Measurements from ENCODE around the gene PRDM16.

The PRDM16 gene

DNA sequence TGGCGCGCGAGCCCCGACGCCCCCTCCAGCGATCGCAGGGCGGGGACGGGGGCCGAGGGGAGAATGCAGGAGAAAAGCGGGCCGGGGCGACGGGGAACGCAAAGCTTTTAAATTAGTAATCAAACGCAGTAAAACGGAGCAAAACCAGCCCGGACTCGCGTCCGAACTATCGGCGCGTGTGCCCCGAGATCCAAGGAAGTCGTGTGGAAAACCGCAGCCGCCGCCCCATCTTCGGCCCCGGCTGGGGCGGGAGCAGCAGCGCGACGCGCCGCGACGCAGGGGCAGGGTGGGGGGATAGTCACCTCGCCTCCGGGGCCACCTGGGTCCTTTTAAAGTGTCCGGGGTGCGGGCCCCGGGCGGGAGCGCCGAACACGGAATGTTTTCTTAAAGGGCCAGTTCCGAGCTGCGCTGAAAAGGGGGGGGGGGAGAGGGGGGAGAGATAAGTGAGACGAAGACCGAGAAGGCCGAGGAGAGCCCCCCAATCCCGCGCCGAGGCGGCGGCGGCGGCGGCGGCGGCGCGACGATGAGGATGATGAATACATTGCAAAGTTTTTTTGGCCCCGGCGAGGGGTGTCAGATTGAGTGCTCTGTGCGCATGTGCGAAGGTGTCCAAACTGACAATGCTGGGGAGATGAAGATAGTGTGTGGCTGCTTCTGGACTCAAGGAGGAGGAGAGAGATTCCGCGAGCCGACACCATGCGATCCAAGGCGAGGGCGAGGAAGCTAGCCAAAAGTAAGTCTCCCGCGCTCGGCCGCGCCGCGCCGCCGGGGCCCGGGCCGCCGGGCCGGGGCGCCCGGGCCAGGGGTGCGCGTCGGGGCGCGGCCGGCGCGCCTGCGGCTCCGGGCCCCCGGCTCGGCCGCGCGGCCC, at the start of gene PRDM16:
PRDM16 (plus strand) TSS at position 640 of the 868 bp plus-strand sequence; CDS start at position 697, 57 bp downstream.
- no peak for DNase-seq (ENCODE audit: low read depth)

DNA sequence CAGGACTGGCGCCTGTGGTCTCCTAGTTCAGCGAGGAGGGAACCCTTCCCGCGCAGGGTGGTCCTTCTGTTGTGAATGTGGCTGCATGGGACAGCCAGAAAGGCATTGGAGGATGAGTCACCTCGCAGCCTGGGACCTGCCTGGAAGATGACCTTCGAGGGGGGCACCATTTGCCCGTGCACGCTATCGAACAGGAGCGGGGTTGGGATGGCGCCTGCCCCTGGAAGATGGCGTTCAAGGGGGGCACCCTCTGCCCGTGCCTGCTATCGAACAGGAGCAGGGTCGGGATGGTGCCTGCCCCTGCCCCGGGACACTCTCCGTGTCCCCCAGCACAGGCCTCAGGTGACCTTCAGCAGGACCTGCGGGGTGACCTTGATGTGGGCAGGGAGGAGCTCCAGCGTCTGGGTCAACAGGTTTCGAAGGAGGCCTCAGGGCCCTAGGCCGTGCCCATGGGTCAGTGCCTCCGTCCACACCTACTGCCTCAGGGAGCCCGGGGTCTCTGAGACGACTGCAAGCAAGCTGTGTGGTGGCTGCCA, 49.4 kb upstream of the PRDM16 start:
- no peak for DNase-seq (ENCODE audit: low read depth)

DNA sequence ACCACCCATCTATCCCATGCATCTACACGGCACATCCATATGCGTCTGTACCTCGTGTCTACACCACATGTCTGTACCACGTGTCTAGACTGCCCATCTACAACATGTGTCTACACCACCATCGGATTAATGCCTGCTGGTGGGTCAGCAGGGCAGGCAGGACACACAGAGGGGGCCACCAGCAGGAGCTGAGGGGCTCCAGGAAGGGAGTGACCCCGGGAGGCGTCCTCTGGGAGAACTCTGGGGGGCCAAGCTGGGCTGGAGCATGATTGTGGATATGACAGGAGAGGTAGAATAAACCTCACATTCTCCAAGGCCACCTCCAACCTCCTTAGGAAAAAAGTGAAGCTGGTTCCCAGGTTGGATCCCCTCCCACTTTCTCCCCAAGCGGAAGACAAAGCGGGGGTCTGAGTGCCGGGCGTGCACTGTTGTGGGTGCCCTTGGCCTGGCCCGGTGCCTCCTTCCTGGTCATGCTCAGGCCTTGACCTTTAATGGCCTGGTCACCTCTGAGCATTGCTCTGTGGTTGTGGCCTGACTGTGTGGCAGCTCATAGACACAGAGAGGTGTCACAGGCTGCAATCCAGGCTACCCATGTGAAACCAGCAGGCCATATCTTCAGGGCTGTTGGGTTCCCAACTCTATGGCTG, 48.6 kb upstream of the PRDM16 start:
- DNase-seq (ENCODE audit: low read depth) = no peak

DNA sequence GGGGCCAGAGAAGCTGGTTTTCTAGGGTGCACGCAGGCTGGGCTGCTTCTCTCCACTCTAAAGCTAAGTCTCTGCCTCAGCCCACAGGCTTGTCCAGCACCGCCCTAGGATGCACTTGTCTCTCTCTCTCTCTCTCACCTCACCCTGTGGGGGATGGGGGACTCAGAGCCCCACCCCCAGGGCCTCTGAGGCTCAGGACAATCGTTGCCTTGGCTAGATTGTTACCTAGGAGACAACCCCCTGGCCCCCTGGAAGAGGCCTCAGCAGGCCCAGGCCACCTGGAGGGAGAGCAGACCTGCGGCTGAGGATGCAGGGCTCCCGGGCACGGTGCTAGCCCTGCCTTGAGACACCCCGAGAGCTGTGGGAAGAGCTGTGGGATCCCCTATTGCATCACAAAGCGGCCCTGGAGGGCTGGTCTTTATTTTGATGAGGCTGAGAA, 47.8 kb upstream of the PRDM16 start, which contains the start of gene ACTRT2:
ACTRT2 (plus strand) TSS at position 235 of the 439 bp plus-strand sequence. CDS start 220 bp downstream, outside the sequence.
- DNase-seq (ENCODE audit: low read depth) = no peak

DNA sequence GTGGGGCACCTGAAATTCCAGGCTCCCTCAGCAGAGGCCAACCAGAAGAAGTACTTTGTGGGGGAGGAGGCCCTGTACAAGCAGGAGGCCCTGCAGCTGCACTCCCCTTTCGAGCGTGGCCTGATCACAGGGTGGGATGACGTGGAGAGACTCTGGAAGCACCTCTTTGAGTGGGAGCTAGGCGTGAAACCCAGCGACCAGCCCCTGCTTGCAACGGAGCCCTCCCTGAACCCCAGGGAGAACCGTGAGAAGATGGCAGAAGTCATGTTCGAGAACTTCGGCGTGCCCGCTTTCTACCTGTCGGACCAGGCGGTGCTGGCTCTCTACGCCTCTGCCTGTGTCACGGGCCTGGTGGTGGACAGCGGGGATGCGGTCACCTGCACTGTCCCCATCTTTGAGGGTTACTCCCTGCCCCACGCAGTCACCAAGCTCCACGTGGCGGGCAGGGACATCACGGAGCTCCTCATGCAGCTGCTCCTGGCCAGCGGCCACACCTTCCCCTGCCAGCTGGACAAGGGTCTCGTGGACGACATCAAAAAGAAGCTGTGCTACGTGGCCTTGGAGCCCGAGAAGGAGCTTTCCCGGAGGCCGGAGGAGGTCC, 47.1 kb upstream of the PRDM16 start:
- DNase-seq (ENCODE audit: low read depth) = no peak

DNA sequence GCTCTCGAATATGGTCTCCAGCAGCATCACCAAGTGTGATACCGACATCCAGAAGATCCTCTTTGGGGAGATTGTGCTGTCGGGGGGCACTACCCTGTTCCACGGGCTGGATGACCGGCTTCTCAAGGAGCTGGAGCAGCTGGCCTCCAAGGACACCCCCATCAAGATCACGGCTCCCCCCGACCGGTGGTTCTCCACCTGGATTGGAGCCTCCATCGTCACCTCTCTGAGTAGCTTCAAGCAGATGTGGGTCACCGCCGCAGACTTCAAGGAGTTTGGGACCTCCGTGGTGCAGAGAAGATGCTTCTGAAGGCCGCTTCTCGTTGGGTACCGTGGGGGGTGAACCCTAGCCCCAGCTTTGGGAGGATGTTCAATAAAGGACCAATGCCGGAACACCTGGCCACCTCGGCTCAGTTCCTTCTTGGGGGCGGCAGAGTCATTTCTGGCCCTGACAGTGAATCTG, 46.5 kb upstream of the PRDM16 start:
- DNase-seq (ENCODE audit: low read depth) = no peak

DNA sequence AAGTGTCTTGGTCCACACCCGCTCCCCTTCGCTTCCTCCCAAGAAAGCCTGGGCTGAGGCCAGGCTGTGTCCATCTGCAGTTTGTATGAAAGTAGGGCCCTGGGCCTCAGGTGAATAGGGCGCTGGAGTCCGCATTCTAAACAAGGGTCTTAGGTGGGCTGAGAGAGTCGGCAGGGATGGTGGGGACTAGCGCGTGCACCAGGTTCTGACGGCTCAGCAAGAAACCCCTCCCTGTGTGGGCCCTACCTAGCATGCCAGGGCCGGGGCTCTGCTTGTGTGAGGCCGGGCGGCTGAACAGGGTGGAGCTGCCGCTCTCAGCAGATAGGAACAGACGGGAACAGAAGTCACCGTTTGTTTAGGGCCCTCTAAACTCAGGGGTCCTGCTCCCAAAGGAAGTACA, 46.0 kb upstream of the PRDM16 start:
- DNase-seq (ENCODE audit: low read depth) = no peak

DNA sequence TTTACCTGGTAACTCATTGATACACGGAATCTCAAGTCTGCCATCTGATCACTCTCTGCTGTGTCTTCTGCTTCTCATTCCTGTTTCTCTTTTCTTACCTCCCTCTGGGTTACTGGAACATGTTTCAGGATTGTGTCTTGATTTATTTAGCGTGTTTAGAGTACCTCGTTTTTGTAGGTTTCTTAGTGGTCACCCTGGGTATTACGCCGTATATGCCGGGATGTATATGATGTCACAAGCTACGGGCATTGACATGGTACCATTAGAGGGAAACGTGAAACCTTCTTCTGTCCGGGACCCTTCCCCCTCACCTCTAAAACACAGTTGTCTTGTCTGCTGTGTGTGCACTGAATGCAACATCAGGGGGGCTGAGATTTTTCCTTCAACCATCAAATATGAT, 45.0 kb upstream of the PRDM16 start:
- DNase-seq (ENCODE audit: low read depth) = no peak

DNA sequence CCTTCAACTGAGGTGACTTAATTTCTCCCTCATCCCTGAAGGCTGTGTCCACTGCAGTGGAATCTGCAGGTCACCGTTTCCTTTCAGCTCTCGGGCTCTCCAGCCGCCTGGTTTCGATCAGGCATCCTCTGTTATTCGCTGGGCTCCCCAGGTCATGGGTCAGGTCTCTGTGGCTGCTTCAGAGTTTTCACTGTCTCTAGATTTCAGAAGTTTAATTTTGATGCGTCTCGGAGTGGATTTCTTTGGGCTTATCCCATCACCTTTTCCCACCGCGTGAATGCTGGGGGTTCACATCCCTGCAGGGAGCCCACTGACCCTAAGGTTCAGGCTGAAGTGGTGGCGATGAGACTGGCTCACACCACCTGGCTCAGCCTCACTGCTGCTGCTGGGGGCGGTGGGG, 44.4 kb upstream of the PRDM16 start:
- no peak for DNase-seq (ENCODE audit: low read depth)

DNA sequence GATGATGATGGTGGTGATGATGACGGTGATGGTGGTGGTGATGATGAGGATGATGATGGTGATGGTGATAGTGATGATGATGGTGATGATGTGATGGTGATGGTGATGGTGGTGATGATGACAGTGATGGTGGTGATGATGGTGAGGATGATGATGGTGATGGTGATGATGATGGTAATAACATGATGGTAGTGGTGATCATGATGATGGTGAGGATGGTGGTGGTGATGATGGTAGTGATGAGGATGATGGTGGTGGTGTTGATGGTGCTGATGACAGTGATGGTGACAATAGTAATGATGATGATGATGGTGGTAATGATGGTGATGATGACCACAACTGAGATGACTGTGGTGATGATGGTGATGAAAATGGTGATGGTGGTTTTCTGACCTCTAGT, 42.9 kb upstream of the PRDM16 start:
- DNase-seq (ENCODE audit: low read depth) = no peak

DNA sequence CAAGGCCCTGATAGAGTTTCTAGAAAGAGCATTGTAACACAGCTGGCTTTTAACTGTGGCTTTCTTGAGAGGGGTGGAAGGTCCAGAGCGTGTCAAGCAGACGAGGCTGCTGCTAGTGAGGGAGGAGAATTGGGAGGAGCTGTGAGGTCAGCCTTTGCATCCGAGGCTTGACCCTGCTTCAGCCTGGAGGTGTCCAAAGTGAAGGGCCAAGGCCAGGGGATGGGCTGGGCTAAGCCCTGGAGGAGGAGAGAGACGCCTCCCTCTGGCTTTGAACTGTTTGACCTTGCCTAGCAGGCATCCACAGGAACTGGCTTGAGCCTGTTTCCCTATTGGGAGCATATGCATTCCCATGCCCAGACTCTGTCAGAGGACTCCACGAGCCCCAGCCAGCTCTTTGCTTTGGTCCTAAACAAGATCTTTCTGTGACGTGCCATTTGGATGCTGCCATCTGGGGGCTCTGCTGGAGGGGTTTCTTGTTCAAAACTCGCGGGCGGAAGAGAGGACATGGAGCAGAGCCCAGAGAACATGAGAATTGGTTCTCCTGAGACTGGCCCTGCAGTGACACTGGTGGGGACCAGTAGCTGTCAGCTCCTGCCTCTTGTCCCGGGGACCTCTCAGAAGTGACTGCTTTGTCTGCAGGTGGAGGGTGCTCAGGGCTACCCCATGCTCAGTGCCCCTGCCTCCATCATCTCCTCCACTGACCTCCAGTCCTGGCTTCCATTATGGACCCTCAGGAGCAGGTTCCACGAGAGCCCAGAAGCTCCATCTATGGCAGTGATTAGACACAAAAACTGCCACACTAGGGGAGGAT, 42.2 kb upstream of the PRDM16 start:
- no peak for DNase-seq (ENCODE audit: low read depth)

DNA sequence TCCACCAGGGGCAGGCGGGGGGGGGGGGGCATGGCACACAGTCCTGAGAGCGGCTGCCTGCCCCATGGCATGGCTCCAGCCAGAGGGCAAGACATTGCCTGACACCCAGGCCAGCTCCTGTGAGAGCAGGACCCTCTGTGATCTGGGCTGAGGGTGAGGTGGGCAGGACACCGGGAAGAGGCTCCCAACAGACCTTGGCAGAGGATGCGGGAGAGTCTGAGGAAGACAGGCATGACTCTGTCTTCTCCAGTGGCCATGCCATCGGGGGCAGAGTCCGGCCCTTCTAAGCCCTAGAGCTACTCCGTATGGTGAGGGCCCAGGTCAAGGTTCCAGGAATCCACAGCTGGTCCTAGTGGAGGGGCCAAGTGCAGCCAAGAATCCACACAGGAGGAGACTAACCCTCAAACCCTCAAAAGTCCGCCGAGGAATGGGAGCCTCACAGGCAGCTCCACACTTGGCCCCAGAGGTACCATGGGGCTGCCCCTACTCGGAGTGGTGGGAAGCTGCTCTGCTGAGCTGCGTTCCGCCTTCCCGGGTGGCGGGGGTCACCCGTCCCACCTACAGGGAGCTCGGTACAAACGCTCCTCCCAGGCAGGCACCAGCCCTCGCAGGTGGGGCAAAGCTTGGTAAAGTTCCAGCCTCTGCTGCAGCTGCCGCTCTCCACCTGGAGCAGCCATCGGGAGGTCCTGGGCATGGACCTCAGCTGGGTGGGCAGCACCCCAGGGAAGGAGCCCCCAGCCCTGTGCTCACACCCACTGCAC, 41.2 kb upstream of the PRDM16 start:
- DNase-seq (ENCODE audit: low read depth) = no peak

DNA sequence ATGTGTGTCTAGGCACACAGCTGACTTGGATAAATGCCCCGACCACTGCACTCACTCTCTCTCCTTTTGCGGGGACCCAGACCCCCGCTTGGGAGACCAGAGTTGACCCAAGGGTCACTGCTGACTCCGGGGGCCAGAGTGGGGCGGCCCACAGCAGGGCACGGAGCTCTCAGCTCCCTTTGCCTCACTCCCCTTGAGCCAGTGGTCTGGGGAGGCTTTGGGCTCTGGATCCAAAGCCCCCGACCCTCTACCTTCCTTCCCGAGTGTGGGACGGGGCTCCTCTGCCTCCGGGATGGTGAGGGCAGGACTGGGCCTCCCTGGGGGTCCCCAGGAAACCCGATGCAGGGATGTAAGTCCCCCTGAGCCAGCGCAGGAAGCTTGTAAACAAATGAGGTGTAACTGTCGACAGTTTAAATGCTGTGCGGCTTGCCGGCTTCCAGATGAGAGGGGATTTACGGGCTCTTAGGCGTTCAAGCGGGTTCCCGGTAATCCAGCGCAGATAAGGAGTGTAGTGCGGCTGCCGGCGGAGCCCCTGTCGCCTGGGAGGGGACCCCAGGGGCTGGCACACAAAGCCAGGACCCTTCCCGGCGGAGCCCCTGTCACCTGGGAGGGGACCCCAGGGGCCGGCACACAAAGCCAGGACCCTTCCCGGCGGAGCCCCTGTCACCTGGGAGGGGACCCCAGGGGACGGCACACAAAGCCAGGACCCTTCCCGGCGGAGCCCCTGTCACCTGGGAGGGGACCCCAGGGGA, 40.3 kb upstream of the PRDM16 start:
- DNase-seq (ENCODE audit: low read depth) = no peak

DNA sequence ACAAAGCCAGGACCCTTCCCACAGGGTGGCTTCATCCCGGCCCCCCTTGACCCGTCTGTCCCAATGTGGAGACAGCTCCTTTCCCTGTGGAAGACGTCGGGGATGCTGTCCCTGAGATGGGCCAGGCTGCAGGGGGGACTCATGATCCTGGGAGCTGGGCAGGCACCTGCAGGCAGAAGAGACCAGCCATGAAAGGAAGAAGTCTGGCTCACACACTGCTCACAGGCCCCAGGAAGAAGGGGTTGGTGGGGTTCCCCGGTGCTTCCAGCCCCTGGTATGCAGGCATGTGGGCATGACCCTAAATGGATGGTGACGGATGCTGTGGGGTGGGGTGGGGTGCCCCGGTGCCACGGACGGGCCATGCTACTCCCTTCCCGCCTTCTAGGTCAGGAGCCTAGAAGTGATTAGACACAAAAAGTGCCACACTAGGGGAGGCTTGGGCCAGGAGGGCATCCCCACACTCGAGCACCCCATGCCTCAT, 39.5 kb upstream of the PRDM16 start:
- no peak for DNase-seq (ENCODE audit: low read depth)

DNA sequence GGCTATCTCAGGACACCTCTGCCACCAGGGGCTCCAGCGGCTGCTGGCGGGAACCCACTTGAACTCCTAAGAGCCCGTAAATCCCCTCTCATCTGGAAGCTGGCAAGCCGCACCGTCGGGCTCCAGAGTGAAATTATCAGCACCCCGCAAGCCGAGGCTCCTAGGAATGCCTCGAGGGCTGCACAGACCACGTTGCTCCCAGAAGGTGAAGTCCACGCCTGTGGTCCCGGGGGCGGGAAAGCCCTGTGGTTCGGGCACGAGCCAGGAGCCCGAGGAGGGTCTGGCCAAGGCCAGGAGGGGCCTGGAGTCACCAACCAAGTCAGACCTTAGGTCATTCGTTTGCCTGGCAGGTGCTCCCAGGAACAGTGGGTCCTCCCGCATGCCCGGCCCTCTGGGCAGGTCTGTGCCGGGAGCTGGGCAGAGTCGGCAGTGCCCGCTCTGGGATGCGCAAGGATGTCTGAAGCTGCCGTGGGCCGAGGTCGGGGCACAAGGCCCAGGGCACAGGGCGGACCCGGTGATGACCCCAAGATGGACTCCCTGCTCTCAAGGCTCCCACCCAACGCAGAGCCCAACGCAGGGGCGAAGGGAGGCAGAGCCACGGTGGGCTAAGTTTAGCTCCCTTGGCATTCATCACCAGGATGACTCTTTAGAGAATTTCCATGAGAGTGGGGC, 38.9 kb upstream of the PRDM16 start:
- no peak for DNase-seq (ENCODE audit: low read depth)

DNA sequence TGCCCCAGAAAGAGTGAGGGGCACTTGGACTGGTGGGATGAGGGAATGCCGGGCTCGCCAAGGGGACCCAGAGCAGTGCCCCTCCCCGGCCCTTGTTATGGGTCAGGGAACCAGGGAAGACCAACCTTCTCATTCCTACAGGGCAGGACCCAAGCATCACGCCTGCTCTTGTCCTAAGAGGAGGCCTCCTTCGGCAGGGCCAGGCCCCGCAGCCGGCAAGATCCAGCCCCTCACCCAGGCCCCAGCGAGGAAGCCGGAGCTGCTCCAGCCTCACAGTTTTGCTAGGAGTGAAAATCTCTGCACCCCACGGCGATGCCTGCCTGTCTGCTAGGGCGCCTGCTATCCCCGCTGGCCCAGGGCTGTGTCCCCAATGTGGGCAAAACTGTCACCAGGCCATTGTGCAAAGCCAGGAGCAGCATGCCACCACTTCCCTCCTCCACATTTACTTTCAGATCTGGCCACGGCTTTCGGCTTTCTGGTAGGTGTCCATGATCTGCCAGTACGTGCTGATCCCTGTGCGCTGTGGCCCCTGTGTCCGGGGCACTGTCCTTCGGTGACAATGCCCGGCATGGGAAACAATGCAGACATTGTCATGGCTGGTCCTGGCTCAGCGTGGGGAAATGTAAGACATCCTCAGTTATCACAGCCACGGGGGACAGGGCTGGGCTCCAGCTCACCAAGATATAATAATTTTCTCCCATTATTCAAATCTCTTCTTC, 38.2 kb upstream of the PRDM16 start:
- DNase-seq (ENCODE audit: low read depth) = no peak

DNA sequence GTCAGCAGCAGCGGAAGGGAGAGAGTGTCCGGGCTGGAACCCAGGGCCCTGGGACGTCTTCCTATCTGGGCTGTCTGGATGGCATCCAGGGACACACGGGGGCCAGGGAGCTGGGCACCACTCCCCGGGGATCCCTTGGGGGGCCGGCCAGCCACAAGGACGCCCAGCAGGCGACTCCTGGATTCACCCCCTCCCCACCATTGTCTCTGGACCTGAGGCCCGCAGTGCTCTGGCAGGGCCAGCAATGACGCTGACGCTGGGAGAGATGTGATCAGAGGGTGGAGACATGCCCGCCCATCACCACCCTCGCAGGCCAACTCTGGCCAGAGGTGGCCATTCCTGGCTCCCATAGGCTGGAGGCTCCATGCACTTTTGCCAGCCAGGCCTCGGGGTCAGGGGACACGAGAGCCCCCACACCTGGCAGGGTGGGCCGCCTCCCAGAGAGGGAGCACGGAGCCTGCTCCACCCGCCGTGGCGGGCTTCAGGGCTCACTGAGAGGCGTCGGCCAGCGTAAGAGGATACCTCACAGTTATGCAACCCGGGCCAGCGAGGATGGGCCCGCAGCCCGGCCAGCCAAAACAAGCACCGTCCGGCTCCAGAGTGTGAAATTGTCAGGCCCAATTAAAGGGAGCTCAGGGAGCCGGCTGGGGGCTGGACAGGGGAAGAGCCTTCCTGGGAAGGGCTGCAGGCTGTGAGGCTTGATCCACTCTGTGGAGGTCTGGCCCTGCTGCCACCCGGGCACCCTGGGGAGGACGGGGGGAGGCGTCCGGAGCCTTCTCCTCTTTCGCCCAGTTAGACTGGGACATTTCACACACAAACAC, 37.4 kb upstream of the PRDM16 start:
- DNase-seq (ENCODE audit: low read depth) = no peak

All from stimulated activated CD8-positive, alpha-beta memory T cell treated with anti-CD3 and anti-CD28 coated beads, Interleukin-15, amount 100 ng/mL, for 24 hours (primary cell).